Osteocyte (in vitro differentiated cells): ENCODE measurements around the gene SLC39A3. TPM values are rescaled to one million over a fixed set of nuclear protein-coding genes. Genes with fewer than 3 reads are reported as not detected.

Experiments
- DNase-seq: peaks from one replicate; pipeline ENCODE4 v3.0.0; 2021; ENCODE audit warnings: mixed read lengths; ENCODE audit not compliant: unreplicated experiment; ENCODE audit errors: extremely low spot score
- H3K27ac Mint-ChIP-seq: one replicate; pipeline ENCODE4 v1.8.0; 2021; ENCODE audit warnings: mild to moderate bottlenecking, mixed read lengths; ENCODE audit not compliant: unreplicated experiment
- H3K27me3 Mint-ChIP-seq: one replicate; pipeline ENCODE4 v1.8.0; 2021; ENCODE audit warnings: mixed read lengths; ENCODE audit not compliant: unreplicated experiment
- H3K36me3 Mint-ChIP-seq: one replicate; pipeline ENCODE4 v1.8.0; 2021; ENCODE audit warnings: mixed read lengths; ENCODE audit not compliant: unreplicated experiment
- H3K4me1 Mint-ChIP-seq: one replicate; pipeline ENCODE4 v1.8.0; 2021; ENCODE audit warnings: mixed read lengths; ENCODE audit not compliant: unreplicated experiment
- H3K4me3 Mint-ChIP-seq: one replicate; pipeline ENCODE4 v1.8.0; 2021; ENCODE audit warnings: mild to moderate bottlenecking, moderate library complexity, mixed read lengths; ENCODE audit not compliant: unreplicated experiment
- H3K9me3 Mint-ChIP-seq: one replicate; pipeline ENCODE4 v1.8.0; 2021; ENCODE audit warnings: mixed read lengths; ENCODE audit not compliant: unreplicated experiment
- total RNA-seq: library from RNA; stranded (reverse); gene quantifications from 2 replicates; pipeline ENCODE4 v1.2.1, GENCODE V29; 2021
- TF ChIP-seq, protein P1 (sequence below): fragments of 200-600 bp; sonication (generic); IDR thresholded peaks from 2 replicates; pipeline ENCODE4 v1.5.0; 2021; ENCODE audit warnings: antibody characterized with exemption, mild to moderate bottlenecking, moderate library complexity

SLC39A3 gene
- total RNA-seq, 1 donor from 2014 or later: 36.5 TPM

DNA sequence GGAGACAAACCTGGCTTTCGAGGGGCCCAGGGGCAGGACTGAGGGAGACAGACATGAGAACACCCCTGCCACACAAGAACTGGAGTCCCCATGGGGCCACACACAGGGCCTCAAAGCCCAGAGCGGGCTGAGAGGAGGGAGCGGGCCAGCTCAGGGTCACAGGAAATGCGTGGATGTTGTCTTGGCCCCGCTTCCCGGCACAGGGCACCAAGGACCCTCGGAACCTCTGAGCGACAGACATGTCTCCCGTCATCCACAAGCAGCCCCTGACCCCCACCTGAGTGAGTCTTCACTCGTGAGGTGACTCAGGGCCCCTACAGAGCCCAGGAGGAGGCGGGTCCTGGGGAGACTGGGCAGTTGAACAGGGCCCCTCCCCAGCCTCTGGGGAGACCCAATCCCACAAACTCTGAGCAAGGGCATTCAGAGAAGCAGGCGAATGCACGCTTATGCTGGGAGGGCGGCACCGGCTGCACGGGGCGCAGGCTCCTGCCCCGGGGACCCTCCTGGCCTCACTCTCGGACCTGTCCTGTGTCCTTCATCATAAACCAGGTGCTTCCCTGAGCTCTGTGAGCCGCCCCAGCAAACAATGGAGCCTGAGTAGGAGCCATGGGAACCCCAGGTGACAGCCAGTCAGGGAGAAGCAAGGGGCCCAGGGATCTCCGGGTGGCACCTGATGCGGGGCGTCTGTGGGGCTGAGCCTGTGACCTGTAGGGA, 23.1 kb upstream of the SLC39A3 start:
- no peak for DNase-seq
- Mint-ChIP-seq H3K27me3 (no peaks in the 10 kb centered on the region), H3K9me3 (no peaks in the 10 kb centered on the region), H3K4me1 (no peaks in the 10 kb centered on the region), H3K36me3 (peaks cover 22% of the 10 kb centered on the region), H3K27ac (no peak overlapping the region), H3K4me3 (no peak overlapping the region)
- TF ChIP-seq, protein P1, sequence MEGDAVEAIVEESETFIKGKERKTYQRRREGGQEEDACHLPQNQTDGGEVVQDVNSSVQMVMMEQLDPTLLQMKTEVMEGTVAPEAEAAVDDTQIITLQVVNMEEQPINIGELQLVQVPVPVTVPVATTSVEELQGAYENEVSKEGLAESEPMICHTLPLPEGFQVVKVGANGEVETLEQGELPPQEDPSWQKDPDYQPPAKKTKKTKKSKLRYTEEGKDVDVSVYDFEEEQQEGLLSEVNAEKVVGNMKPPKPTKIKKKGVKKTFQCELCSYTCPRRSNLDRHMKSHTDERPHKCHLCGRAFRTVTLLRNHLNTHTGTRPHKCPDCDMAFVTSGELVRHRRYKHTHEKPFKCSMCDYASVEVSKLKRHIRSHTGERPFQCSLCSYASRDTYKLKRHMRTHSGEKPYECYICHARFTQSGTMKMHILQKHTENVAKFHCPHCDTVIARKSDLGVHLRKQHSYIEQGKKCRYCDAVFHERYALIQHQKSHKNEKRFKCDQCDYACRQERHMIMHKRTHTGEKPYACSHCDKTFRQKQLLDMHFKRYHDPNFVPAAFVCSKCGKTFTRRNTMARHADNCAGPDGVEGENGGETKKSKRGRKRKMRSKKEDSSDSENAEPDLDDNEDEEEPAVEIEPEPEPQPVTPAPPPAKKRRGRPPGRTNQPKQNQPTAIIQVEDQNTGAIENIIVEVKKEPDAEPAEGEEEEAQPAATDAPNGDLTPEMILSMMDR: no peak

DNA sequence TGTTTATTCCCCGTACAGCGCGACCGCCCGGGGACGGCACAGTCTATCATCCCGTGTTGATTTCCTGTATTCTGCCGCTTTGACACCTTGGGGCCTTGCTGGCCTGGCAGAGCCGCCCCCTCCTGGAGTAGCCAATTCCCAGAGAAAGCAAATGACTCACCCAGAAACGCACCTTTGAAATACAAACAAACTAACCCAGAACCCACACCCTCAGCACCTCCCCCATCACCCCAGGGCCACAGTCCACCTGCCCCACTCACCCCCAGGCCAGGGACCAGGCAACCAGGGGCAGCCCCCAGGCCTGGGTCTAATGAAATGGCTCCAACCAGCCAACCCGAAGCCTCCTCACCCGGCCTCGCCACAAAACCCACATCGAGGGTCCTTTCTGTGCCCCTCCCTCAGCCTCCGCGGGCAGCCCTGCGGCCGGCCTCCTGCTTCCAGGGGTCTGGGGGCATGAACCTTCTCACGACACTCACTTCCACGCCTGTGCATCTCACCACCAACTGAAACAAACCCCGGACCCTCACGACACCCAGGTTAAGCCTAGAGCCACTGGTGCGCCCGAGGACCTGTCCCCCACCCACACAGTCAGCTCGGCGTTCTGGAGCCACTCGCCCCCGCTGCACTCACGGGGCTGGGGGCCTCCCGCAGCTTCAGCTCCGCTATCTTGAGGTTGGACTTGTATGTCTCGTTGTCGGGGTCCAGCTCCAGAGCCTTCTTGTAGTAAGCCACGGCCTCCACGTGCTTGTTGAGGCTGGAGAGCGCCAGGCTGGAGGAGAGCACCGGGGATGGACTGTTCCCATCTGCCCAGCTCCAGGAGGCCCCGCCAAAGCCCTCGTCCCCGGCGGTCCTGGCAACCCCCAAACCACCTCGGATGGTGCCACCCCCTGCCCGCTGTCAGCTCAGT, 22.3 kb upstream of the SLC39A3 start:
- Mint-ChIP-seq H3K27me3 (no peaks in the 10 kb centered on the region), H3K4me3 (no peak overlapping the region), H3K36me3 (peaks cover 26% of the 10 kb centered on the region), H3K4me1 (no peaks in the 10 kb centered on the region), H3K9me3 (no peaks in the 10 kb centered on the region), H3K27ac (no peak overlapping the region)
- TF ChIP-seq, protein P1: no peak
- no peak for DNase-seq

DNA sequence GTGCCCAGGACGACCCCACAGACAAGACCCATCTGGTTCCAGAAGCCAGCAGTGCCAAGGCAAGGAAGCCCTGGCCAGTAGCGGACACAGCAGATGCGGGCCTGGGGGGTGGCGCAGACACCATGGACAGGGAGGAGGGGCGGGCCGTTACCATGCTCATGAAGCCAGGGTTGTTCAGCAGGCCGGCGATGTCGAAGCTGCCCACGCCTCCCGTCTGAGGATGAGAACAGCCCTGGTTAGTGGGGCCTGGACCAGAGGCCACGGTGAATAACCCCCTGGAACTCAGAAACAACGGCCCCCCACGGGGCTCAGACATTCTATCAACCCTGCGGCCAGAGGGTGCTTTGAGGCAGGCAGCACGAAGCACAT, 21.5 kb upstream of the SLC39A3 start:
- Mint-ChIP-seq H3K27ac (no peak overlapping the region), H3K4me3 (no peak overlapping the region), H3K27me3 (no peaks in the 10 kb centered on the region), H3K36me3 (peaks cover 27% of the 10 kb centered on the region), H3K9me3 (no peaks in the 10 kb centered on the region), H3K4me1 (no peaks in the 10 kb centered on the region)
- TF ChIP-seq, protein P1: no peak
- no peak for DNase-seq

DNA sequence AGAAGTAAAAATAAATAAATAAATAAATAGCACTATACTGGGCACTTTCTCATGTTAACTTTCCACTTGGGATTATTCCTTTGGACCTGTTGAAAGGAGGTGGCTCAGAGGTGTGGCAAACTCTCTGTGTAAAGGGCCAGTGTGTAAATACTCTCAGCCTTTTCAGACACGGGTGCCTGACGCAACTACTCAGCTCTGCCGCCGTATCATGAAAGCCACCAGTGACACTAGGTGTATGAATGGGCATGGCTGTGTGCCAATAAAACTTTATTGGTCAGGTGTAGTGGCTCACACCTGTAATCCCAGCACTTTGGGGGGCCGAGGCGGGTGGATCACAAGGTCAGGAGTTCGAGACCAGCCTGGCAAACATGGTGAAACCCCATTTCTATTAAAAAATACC, 20.1 kb upstream of the SLC39A3 start:
- Mint-ChIP-seq H3K27me3 (no peaks in the 10 kb centered on the region), H3K4me1 (no peaks in the 10 kb centered on the region), H3K36me3 (peaks cover 26% of the 10 kb centered on the region), H3K4me3 (no peak overlapping the region), H3K9me3 (no peaks in the 10 kb centered on the region), H3K27ac (no peak overlapping the region)
- TF ChIP-seq, protein P1: no peak
- DNase-seq: no peak

DNA sequence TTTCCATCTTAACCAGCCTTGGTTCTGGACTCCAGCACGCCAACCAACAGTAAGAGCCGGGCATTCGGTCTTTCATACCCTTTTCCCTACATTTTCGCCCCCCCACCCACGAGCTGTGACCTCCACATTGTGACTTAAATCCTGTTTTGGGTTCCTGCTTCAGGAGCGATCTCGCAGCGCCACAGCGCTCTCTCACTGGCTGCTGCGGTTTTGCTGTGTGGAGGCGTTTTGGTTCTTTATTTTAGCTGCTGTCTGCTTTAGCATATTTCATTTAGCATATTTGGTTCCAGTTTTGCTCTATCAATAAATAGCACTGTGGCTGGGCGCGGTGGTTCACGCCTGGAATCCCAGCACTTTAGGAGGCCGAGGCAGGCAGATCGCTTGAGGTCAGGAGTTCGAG, 19.5 kb upstream of the SLC39A3 start:
- Mint-ChIP-seq H3K4me1 (no peaks in the 10 kb centered on the region), H3K27me3 (no peaks in the 10 kb centered on the region), H3K4me3 (no peak overlapping the region), H3K27ac (no peak overlapping the region), H3K36me3 (peaks cover 25% of the 10 kb centered on the region), H3K9me3 (no peaks in the 10 kb centered on the region)
- TF ChIP-seq, protein P1: no peak
- DNase-seq: no peak
